Neural cell (in vitro differentiated cells): ENCODE data around the gene CACNA2D4. TPM values are rescaled to one million over a fixed set of nuclear protein-coding genes. Genes with fewer than 3 reads are reported as not detected.

ENCODE experiments used
- H2AFZ ChIP-seq: fragments of 200-600, 300-800 bp; sonication (generic), shearing (Covaris generic); 2 replicates; pipeline ENCODE4 v1.6.0; 2014; ENCODE audit warnings: low read depth, mild to moderate bottlenecking, antibody characterized with exemption, low read length, moderate library complexity
- H3F3A ChIP-seq: fragments of 200-600 bp; shearing (Covaris generic); 2 replicates; pipeline ENCODE4 v1.6.1; 2016; ENCODE audit warnings: mild to moderate bottlenecking, moderate library complexity, mixed read lengths, antibody characterized with exemption, low read length; ENCODE audit not compliant: insufficient read depth, poor library complexity, severe bottlenecking
- H3K27ac ChIP-seq: fragments of 200-600, 300-800 bp; sonication (generic), shearing (Covaris generic); 2 replicates; pipeline ENCODE4 v1.5.1; 2014; ENCODE audit warnings: mild to moderate bottlenecking, low read length, moderate library complexity
- H3K27me3 ChIP-seq: fragments of 300-800, 200-600 bp; sonication (generic), shearing (Covaris generic); 2 replicates; pipeline ENCODE4 v1.6.0; 2014; ENCODE audit warnings: mild to moderate bottlenecking, low read depth, low read length, moderate library complexity; ENCODE audit not compliant: insufficient read depth
- H3K36me3 ChIP-seq: fragments of 300-800, 200-600 bp; sonication (generic), shearing (Covaris generic); 2 replicates; pipeline ENCODE4 v1.5.1; 2014; ENCODE audit warnings: mild to moderate bottlenecking, antibody characterized with exemption, low read length, moderate library complexity; ENCODE audit not compliant: insufficient read depth
- H3K4me2 ChIP-seq: fragments of 300-800, 200-600 bp; sonication (generic), shearing (Covaris generic); 2 replicates; pipeline ENCODE4 v1.6.0; 2014; ENCODE audit warnings: mild to moderate bottlenecking, low read length
- H3K4me3 ChIP-seq: fragments of 300-800, 200-600 bp; sonication (generic), shearing (Covaris generic); 2 replicates; pipeline ENCODE4 v1.5.1; 2014; ENCODE audit warnings: mild to moderate bottlenecking, low read length, moderate library complexity
- H3K79me2 ChIP-seq: fragments of 200-600 bp; shearing (Covaris generic); replicated peaks from 2 replicates; pipeline ENCODE4 v1.6.0; 2014; ENCODE audit warnings: mild to moderate bottlenecking, low read length, moderate library complexity; ENCODE audit not compliant: insufficient read depth
- H3K9ac ChIP-seq: fragments of 300-800, 200-600 bp; sonication (generic), shearing (Covaris generic); 2 replicates; pipeline ENCODE4 v1.6.1; 2016; ENCODE audit warnings: mild to moderate bottlenecking, low read length, mixed read lengths
- H3K9me2 ChIP-seq: fragments of 200-600 bp; shearing (Covaris generic); 2 replicates; pipeline ENCODE4 v1.6.1; 2016; ENCODE audit warnings: mild to moderate bottlenecking, low read length, mixed read lengths; ENCODE audit not compliant: insufficient read depth
- H3K9me3 ChIP-seq: fragments of 200-600, 300-800 bp; sonication (generic), shearing (Covaris generic); 2 replicates; pipeline ENCODE4 v1.6.1; 2016; ENCODE audit warnings: mild to moderate bottlenecking, mixed run types, low read length, moderate library complexity, mixed read lengths
- H4K20me1 ChIP-seq: fragments of 200-600 bp; shearing (Covaris generic); 2 replicates; pipeline ENCODE4 v1.6.1; 2016; ENCODE audit warnings: mild to moderate bottlenecking, mixed run types; ENCODE audit not compliant: insufficient read depth
- CTCF ChIP-seq: fragments of 450-650 bp; IDR thresholded peaks from 2 replicates; pipeline ENCODE4 v1.5.1; 2014; ENCODE audit warnings: antibody characterized with exemption, mild to moderate bottlenecking, moderate library complexity; ENCODE audit not compliant: poor library complexity, severe bottlenecking
- EP300 ChIP-seq: fragments of 450-650 bp; conservative IDR thresholded peaks from 2 replicates; pipeline ENCODE4 v1.6.1; 2014; ENCODE audit warnings: antibody characterized with exemption, mild to moderate bottlenecking, moderate library complexity; ENCODE audit not compliant: poor library complexity, severe bottlenecking
- EZH2 ChIP-seq: fragments of 200-600, 300-800 bp; shearing (Covaris generic), sonication (generic); IDR thresholded peaks from 2 replicates; pipeline ENCODE4 v1.6.1; 2014; ENCODE audit warnings: antibody characterized with exemption, low read length, borderline replicate concordance, mild to moderate bottlenecking; ENCODE audit not compliant: insufficient read depth, poor library complexity, severe bottlenecking
- MXI1 ChIP-seq: fragments of 450-650 bp; conservative IDR thresholded peaks from 2 replicates; pipeline ENCODE4 v1.6.1; 2014; ENCODE audit warnings: antibody characterized with exemption, mild to moderate bottlenecking; ENCODE audit not compliant: poor library complexity, severe bottlenecking
- POLR2AphosphoS5 ChIP-seq: IDR thresholded peaks from 2 replicates; pipeline ENCODE4 v1.6.1; 2012
- RAD21 ChIP-seq: fragments of 450-650 bp; conservative IDR thresholded peaks from 2 replicates; pipeline ENCODE4 v1.6.1; 2014; ENCODE audit warnings: antibody characterized with exemption, mild to moderate bottlenecking, moderate library complexity
- REST ChIP-seq: IDR thresholded peaks from 2 replicates; pipeline ENCODE4 v1.6.1; 2012; ENCODE audit warnings: borderline replicate concordance
- SMC3 ChIP-seq: fragments of 450-650 bp; conservative IDR thresholded peaks from 2 replicates; pipeline ENCODE4 v1.6.1; 2014; ENCODE audit warnings: antibody characterized with exemption, mild to moderate bottlenecking, moderate library complexity; ENCODE audit not compliant: poor library complexity
- TAF1 ChIP-seq: IDR thresholded peaks from 2 replicates; pipeline ENCODE4 v1.6.1; 2012; ENCODE audit warnings: low read depth
- polyA plus RNA-seq: library from polyadenylated mRNA; depleted of rRNA; stranded (reverse); fragments of >200 nt; gene quantifications from 2 replicates; pipeline ENCODE4 v1.2.3, GENCODE V29; 2014

The CACNA2D4 gene
- polyA plus RNA-seq, 1 donor from 2014 or later = not detected

- Histone ChIP-seq H3K27ac (no peak overlapping the region), H3K27me3 (no peaks in the 10 kb centered on the region), H2AFZ (no peak overlapping the region), H3F3A (no peaks in the 10 kb centered on the region), H3K4me3 (no peak overlapping the region), H3K79me2 (no peaks in the 10 kb centered on the region), H3K4me2 (no peak overlapping the region), H3K9ac (no peak overlapping the region), H3K9me3 (no peaks in the 10 kb centered on the region), H3K36me3 (no peaks in the 10 kb centered on the region), H4K20me1 (no peaks in the 10 kb centered on the region), H3K9me2 (no peaks in the 10 kb centered on the region)
- TF ChIP-seq TAF1 (no peak), REST (no peak), POLR2AphosphoS5 (no peak), MXI1 (no peak), SMC3 (no peak), EP300 (no peak), CTCF (no peak), RAD21 (no peak), EZH2 (no peak)
Observed at GRCh38 chr12:1873531-1874510, 44.6 kb downstream of the CACNA2D4 start.

- no peak overlapping the region for H3K27ac ChIP-seq
- no peaks in the 10 kb centered on the region for H3K36me3 ChIP-seq
- TF ChIP-seq MXI1 (no peak), EP300 (no peak), REST (no peak), CTCF (no peak), SMC3 (no peak), EZH2 (no peak), POLR2AphosphoS5 (no peak), TAF1 (no peak), RAD21 (no peak)
- no peaks in the 10 kb centered on the region for H3K79me2 ChIP-seq
- H3K9me2 ChIP-seq = no peaks in the 10 kb centered on the region
- no peak overlapping the region for H3K9ac ChIP-seq
- H3K27me3 ChIP-seq = no peaks in the 10 kb centered on the region
- H2AFZ ChIP-seq = no peak overlapping the region
- no peaks in the 10 kb centered on the region for H3F3A ChIP-seq
- no peaks in the 10 kb centered on the region for H4K20me1 ChIP-seq
- H3K9me3 ChIP-seq = no peaks in the 10 kb centered on the region
- no peak overlapping the region for H3K4me3 ChIP-seq
- H3K4me2 ChIP-seq = no peak overlapping the region
Observed at GRCh38 chr12:1872448-1872847, 46.0 kb downstream of the CACNA2D4 start.
